ENCODE measurements around the gene GPHN.
A peak's percentile ranks its signal among the peaks of the same experiment; 100 is the strongest.

Gene GPHN

DNA sequence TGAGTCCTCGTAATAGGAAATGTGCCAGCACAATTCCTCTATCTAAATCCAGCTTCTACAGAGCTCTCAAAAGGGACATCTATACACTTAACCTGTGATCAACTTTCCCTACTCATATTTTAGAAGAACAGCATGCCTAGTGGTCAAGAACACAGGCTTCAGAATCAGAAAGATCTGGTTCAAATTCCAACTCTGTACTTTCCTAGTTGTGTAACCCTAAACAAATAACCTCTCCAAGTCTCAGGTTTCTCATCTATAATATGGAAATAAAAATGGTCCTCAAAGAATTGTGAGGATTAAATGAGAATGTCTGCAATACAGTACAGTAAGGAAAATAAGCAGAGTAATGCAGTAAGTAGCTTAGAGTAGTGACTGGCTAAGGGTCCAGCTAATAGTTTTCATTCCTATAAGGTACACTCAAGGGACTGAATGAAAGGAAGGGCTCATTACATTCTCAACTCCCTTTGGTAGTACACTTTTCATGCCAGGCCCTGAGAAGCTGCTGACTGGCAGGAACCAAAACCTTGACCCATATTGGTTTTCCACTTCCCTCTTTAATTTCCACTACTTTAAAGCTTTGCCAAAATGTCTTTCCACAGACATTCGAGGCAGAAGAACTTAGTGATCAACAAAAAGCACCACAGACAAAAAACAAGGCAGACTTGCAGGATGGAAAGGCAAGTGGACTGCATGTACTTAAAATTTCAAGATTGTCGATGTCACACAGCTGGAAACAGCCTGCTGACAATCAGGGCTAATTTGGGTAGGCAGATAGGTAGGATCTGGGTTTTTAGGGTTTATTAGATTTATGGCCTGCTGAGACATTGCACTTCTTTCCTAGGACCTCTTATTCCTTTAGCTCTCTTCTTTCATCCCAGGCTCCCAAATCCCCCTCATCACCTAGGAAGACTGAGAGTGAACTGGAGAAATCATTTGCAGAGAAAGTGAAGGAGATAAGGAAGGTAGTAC, 17.5 kb upstream of the GPHN start:
- DNase-seq (ENCODE audit: low spot score) = no peak
- TF ChIP-seq, protein P1, sequence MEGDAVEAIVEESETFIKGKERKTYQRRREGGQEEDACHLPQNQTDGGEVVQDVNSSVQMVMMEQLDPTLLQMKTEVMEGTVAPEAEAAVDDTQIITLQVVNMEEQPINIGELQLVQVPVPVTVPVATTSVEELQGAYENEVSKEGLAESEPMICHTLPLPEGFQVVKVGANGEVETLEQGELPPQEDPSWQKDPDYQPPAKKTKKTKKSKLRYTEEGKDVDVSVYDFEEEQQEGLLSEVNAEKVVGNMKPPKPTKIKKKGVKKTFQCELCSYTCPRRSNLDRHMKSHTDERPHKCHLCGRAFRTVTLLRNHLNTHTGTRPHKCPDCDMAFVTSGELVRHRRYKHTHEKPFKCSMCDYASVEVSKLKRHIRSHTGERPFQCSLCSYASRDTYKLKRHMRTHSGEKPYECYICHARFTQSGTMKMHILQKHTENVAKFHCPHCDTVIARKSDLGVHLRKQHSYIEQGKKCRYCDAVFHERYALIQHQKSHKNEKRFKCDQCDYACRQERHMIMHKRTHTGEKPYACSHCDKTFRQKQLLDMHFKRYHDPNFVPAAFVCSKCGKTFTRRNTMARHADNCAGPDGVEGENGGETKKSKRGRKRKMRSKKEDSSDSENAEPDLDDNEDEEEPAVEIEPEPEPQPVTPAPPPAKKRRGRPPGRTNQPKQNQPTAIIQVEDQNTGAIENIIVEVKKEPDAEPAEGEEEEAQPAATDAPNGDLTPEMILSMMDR (IDR thresholded peaks at IDR 0.05; ENCODE audit: extremely low read depth, missing control alignments) = no peak

DNA sequence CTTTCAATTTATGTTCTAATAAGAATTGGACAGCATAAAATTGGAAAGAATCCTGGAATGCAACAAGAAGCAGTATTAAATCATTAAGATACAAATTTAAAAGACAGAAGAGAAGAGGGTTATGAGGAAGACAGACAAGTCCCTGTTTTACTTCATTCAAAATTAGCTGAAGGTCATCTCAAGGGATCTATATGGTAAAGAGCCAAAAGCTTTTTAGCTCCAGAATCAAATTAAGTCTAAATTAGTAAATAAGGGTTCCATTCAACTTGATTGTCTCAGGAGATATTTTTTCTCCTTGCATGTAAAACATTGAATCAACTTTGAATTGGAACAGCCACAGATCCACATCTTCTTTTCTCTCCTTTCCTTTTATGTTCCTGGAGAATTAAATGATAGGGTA, 14.2 kb upstream of the GPHN start:
- TF ChIP-seq, protein P1 (IDR thresholded peaks at IDR 0.05; ENCODE audit: extremely low read depth, missing control alignments) = no peak
- no peak for DNase-seq (ENCODE audit: low spot score)

DNA sequence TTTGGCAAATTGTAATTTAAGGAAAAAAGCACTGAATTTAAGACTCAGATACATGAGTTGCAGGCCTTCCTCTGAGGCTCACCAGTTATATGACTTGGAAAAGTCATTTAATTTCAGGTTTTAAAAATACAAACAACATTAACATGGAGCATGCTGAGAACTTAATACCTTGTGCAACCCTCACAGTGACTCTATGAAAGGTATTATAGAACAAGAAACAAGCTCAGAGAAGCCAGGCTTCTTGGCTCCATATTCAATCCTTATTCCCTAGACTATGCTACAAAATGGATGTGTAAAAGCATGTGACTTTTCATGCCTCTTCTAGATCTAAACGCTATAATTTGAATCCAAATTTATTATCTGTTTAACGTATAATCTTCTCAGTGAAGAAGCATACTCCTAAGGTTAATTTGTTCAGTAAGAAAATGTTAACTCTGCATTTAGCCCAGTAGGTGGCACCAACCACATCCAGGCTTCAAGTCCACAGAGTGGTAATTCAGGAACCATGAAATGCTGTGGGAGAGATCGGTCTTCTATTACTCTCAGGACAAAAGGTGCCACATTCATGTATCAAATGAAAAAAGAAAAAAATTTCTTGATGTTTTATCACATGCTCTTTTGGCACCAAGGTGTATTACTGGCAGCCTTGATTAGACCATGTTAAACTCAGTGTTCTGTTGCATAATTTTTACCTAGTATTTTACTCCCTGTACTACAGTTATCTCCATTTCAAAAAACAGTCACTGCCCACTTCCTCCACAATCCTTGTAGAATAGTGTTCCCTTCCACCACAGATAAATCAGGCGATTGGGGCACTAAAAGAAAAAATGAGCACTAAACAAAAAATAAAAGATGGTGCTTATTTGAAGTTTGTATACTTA, 12.5 kb upstream of the GPHN start:
- peak; percentile 48 for DNase-seq (ENCODE audit: low spot score)
- TF ChIP-seq, protein P1 (IDR thresholded peaks at IDR 0.05; ENCODE audit: extremely low read depth, missing control alignments) = peak; percentile 18

DNA sequence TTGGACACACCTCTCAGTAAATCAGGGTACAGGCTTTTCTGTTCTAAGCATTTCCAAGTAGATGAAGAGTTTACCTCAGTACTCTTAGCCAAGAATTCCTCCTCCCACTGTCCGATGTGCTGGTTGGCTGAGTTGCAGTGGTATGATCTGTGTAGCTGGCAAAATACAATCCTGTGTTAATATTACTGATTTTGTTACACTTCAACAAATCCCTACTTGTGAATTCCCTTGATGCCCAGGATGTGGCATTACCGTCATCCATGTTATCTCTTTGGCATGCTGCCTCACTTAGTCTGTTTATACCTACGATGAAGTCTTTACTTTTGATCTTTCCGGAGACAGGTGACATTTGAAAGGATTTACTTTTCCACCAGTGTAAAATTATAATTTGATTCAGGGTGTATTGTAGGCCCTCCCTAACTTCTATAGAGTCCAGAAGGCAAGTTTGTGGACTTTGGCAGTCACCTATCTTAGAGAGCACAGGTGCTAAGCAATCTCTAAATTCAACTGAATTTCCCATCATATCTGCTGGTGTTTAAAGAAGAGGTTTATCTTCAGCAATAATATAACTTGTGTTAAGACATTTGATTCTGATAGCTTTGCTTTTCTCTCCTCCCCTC, 11.6 kb upstream of the GPHN start:
- no peak for DNase-seq (ENCODE audit: low spot score)
- TF ChIP-seq, protein P1 (IDR thresholded peaks at IDR 0.05; ENCODE audit: extremely low read depth, missing control alignments) = no peak

DNA sequence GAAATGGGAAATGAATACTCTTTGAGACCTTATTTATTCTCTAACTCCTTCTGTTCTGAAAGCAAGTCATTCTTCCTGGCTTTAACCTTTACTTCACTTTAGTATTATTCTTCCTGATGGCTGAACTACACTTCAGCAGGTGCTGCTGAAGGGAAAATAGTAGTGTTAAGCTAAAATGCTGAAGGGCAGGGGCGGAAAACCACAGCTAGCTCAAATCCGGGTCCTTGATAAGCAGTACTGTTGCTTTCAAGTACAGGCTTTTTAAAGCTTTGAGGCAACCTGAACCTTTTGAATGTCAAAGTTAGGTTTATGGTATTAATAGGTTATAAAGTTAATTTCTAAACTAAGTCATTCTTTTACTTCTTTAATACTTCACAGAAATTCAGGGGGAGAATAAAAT, 11.0 kb upstream of the GPHN start:
- DNase-seq (ENCODE audit: low spot score) = peak; percentile 6

DNA sequence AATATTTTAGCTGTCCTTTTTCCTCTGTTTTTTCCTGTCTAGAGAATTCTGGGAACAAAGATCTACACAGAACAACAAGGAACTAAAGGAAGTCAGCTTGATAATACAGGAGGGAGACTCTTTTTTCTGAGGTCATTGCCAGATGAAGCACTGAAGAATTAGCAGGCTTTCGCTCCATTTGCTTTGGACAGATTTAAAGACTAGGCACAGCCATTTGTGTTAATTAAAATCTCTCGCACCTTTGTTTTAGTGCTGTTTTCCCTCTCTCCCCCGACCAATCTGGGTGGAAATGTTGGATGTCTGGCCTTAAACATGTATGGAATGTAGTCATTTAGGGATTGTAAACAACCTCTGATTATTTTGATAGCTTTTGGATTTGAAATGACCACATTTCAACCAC, 9.6 kb upstream of the GPHN start:
- TF ChIP-seq, protein P1 (IDR thresholded peaks at IDR 0.05; ENCODE audit: extremely low read depth, missing control alignments) = no peak
- no peak for DNase-seq (ENCODE audit: low spot score)

More for the DNA sequence above, 11.0 kb upstream of the GPHN start:
- TF ChIP-seq, protein P1 (IDR thresholded peaks at IDR 0.05; ENCODE audit: extremely low read depth, missing control alignments) = no peak
